ENCODE data around the gene OGFOD1. TPM values are rescaled to one million over a fixed set of nuclear protein-coding genes. Genes with fewer than 3 reads are reported as not detected.

OGFOD1 gene
- polyA plus RNA-seq, 3 donors: 8.2 to 37.9 (median 23.4) TPM

DNA sequence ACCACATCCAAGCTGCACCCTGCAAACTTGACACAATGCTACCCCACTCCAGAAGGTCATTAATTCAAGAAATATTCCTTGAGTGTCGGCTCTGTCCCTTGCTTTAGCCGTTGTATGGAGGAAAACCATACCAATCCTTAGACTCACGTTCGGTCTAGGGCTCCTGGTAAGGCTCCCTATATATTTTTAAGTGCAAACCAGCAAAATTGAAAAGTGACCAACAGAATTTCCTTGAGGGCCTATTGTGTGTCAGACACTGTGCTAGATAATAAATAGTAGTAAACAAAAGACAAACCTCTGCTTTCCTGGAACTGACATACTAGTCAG, 68.9 kb downstream of the OGFOD1 start:
- H2AFZ ChIP-seq (ENCODE audit: insufficient read depth, low read depth, low read length, poor library complexity, severe bottlenecking): peak overlapping the region; percentile 100
- H3K27ac ChIP-seq (ENCODE audit: low read depth in 1 of 2, low read length in 2 of 2): peak overlapping the region in 1 of 2 donors; percentile 76
- H3K27me3 Mint-ChIP-seq (ENCODE audit: low read depth in 3 of 3): peaks cover 0 to 2% (median 0%) of the 10 kb centered on the region in 3 donors
- DNase-seq: no peak
- H3K4me3 Mint-ChIP-seq: peak overlapping the region; percentile 85 to 88
- peaks cover 10% of the 10 kb centered on the region for H4K20me1 ChIP-seq (ENCODE audit: insufficient read depth, low read length)
- H3K79me2 ChIP-seq (ENCODE audit: insufficient read depth, low read length): no peaks in the 10 kb centered on the region
- peak overlapping the region; percentile 94 for H3K4me2 ChIP-seq (replicated peaks; ENCODE audit: extremely low read depth, low read length, poor library complexity, severe bottlenecking)
- peak overlapping the region; percentile 82 for H3K9ac ChIP-seq (ENCODE audit: insufficient read depth, low read length, poor library complexity, severe bottlenecking)
- peak overlapping the region; percentile 76 to 99 (median 96) for H3K4me3 ChIP-seq (replicated peaks in 1 of 3; ENCODE audit: low read depth in 2 of 3, low read length in 3 of 3)
- peaks cover 16% of the 10 kb centered on the region for H3K4me1 Mint-ChIP-seq
- peak overlapping the region in 5 of 7 donors; percentile 21 to 78 (median 71) for H3K27ac Mint-ChIP-seq
- peaks cover 0 to 1% (median 0%) of the 10 kb centered on the region in 7 donors for H3K9me3 Mint-ChIP-seq
- WGBS (ENCODE audit: insufficient coverage): 47% methylated on average over 2 of the region's 4 CpGs
- H3K4me1 ChIP-seq (ENCODE audit: control insufficient read depth in 1 of 2, insufficient read depth in 2 of 2, low read length in 2 of 2): peaks cover 10 to 16% of the 10 kb centered on the region in 2 donors
- H3K27me3 ChIP-seq (ENCODE audit: control insufficient read depth in 2 of 2, insufficient read depth in 2 of 2, low read length in 2 of 2): no peaks in the 10 kb centered on the region
- intact Hi-C loops (cut with micrococcal nuclease): no loop called here
- H3K36me3 Mint-ChIP-seq: no peaks in the 10 kb centered on the region
- TF ChIP-seq, protein P1, sequence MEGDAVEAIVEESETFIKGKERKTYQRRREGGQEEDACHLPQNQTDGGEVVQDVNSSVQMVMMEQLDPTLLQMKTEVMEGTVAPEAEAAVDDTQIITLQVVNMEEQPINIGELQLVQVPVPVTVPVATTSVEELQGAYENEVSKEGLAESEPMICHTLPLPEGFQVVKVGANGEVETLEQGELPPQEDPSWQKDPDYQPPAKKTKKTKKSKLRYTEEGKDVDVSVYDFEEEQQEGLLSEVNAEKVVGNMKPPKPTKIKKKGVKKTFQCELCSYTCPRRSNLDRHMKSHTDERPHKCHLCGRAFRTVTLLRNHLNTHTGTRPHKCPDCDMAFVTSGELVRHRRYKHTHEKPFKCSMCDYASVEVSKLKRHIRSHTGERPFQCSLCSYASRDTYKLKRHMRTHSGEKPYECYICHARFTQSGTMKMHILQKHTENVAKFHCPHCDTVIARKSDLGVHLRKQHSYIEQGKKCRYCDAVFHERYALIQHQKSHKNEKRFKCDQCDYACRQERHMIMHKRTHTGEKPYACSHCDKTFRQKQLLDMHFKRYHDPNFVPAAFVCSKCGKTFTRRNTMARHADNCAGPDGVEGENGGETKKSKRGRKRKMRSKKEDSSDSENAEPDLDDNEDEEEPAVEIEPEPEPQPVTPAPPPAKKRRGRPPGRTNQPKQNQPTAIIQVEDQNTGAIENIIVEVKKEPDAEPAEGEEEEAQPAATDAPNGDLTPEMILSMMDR (IDR thresholded peaks at IDR 0.05): no peak
- H3K36me3 ChIP-seq (replicated peaks in 1 of 2; ENCODE audit: control insufficient read depth in 1 of 2, insufficient read depth in 2 of 2, low read length in 2 of 2): no peaks in the 10 kb centered on the region
- H3K9me3 ChIP-seq (replicated peaks in 1 of 2; ENCODE audit: control insufficient read depth in 1 of 2, insufficient read depth in 1 of 2, low read length in 2 of 2): no peaks in the 10 kb centered on the region

DNA sequence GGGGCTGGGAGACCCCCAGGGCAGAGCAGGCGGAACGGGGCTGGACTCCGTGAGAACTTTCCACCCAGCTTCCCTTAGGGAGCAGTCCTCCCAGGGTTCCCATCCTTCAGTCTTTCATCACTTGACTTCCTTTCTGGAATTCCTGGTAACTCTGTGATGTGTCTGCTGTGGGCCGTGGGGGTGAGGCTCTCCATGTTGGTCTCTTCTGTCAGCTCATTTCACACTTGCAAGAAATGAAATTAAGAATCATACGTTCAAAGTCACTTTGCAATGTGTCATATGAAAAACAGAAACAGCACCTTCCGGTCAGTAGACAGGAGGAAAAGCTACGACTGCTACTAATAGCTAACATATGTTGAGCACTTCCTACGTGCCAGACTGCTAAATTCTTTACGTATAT, 73.9 kb downstream of the OGFOD1 start:
- no peak overlapping the region for H3K4me3 Mint-ChIP-seq
- intact Hi-C loops (cut with micrococcal nuclease): no loop called here
- Histone ChIP-seq H3K27ac (ENCODE audit: low read depth in 1 of 2, low read length in 2 of 2) (no peak overlapping the region), H3K79me2 (ENCODE audit: insufficient read depth, low read length) (no peaks in the 10 kb centered on the region), H3K4me3 (replicated peaks in 1 of 3; ENCODE audit: low read depth in 2 of 3, low read length in 3 of 3) (no peak overlapping the region), H3K9ac (ENCODE audit: insufficient read depth, low read length, poor library complexity, severe bottlenecking) (no peak overlapping the region), H3K27me3 (ENCODE audit: control insufficient read depth in 2 of 2, insufficient read depth in 2 of 2, low read length in 2 of 2) (no peaks in the 10 kb centered on the region), H3K36me3 (replicated peaks in 1 of 2; ENCODE audit: control insufficient read depth in 1 of 2, insufficient read depth in 2 of 2, low read length in 2 of 2) (no peaks in the 10 kb centered on the region), H3K4me2 (replicated peaks; ENCODE audit: extremely low read depth, low read length, poor library complexity, severe bottlenecking) (no peak overlapping the region), H2AFZ (ENCODE audit: insufficient read depth, low read depth, low read length, poor library complexity, severe bottlenecking) (no peak overlapping the region), H4K20me1 (ENCODE audit: insufficient read depth, low read length) (no peaks in the 10 kb centered on the region), H3K4me1 (ENCODE audit: control insufficient read depth in 1 of 2, insufficient read depth in 2 of 2, low read length in 2 of 2) (peaks cover 4% of the 10 kb centered on the region in 2 donors), H3K9me3 (replicated peaks in 1 of 2; ENCODE audit: control insufficient read depth in 1 of 2, insufficient read depth in 1 of 2, low read length in 2 of 2) (no peaks in the 10 kb centered on the region)
- WGBS (ENCODE audit: insufficient coverage): 91% methylated on average over 6 of the region's 9 CpGs
- H3K4me1 Mint-ChIP-seq: peaks cover 6% of the 10 kb centered on the region
- TF ChIP-seq, protein P1 (IDR thresholded peaks at IDR 0.05): no peak
- no peak for DNase-seq
- peaks cover 6 to 7% (median 7%) of the 10 kb centered on the region in 3 donors for H3K27me3 Mint-ChIP-seq (ENCODE audit: low read depth in 3 of 3)
- H3K9me3 Mint-ChIP-seq: peaks cover 0 to 1% (median 0%) of the 10 kb centered on the region in 7 donors
- H3K27ac Mint-ChIP-seq: no peak overlapping the region
- H3K36me3 Mint-ChIP-seq: no peaks in the 10 kb centered on the region

Other genes starting within 250 kb of the OGFOD1 start
- gene AMFR, start 26.0 kb upstream of the OGFOD1 start, polyA plus RNA-seq: 10 to 100 TPM; 28.3 to 68.1 (median 48.9) TPM
- 10 to 100 TPM; 33.0 to 65.0 (median 55.9) TPM for gene NUDT21, start 222 bp upstream of the OGFOD1 start, polyA plus RNA-seq
- 10 to 100 TPM; 16.6 to 35.5 (median 18.8) TPM for gene BBS2, start 68.5 kb downstream of the OGFOD1 start, polyA plus RNA-seq
- not detected for gene MT4, start 113.5 kb downstream of the OGFOD1 start, polyA plus RNA-seq
- gene MT3, start 138.0 kb downstream of the OGFOD1 start, polyA plus RNA-seq: not detected
- gene MT2A, start 157.0 kb downstream of the OGFOD1 start, polyA plus RNA-seq: 100 to 1,000 TPM in 2 of 3 donors, 10 to 100 TPM in 1; 26.8 to 228 (median 126) TPM
- gene MT1E, start 174.2 kb downstream of the OGFOD1 start, polyA plus RNA-seq: 1 to 10 TPM; 1.3 to 4.3 (median 4.0) TPM
- gene MT1M, start 181.1 kb downstream of the OGFOD1 start, polyA plus RNA-seq: not detected
- gene MT1A, start 187.1 kb downstream of the OGFOD1 start, polyA plus RNA-seq: not detected
- not detected for gene MT1B, start 200.3 kb downstream of the OGFOD1 start, polyA plus RNA-seq
- gene MT1F, start 206.4 kb downstream of the OGFOD1 start, polyA plus RNA-seq: 10 to 100 TPM; 10.2 to 21.9 (median 13.6) TPM
- 1 to 10 TPM in 2 of 3 donors, not detected in 1; 1.1 to 1.4 TPM for gene MT1G, start 216.5 kb downstream of the OGFOD1 start, polyA plus RNA-seq
- gene MT1H, start 218.3 kb downstream of the OGFOD1 start, polyA plus RNA-seq: under 1 TPM in 1 of 3 donors, not detected in 2; 0.76 TPM
- 10 to 100 TPM; 34.5 to 87.9 (median 55.4) TPM for gene MT1X, start 230.9 kb downstream of the OGFOD1 start, polyA plus RNA-seq

All from CD14-positive monocyte (primary cell).